Naive B cell (primary cell): ENCODE data around the gene ROPN1L. TPM values are rescaled to one million over a fixed set of nuclear protein-coding genes. Genes with fewer than 3 reads are reported as not detected.
A peak's percentile ranks its signal among the peaks of the same experiment; 100 is the strongest.
"Not testable (repeated sequence)": the region's sequence is repeated elsewhere in the genome, so short reads cannot be mapped to it uniquely, and the experiment has no call there.

Source experiments
- ATAC-seq, 2 donors: fragments of 150-1000 bp; cut with Tn5 transposase; 2 replicates each; pipeline ENCODE4 v1.10.0; 2021; ENCODE audit warnings: low read depth in 2 of 2, mild to moderate bottlenecking in 2 of 2, moderate library complexity in 2 of 2
- DNase-seq: peaks from one replicate; pipeline ENCODE4 v3.0.0; 2022
- H3K27ac Mint-ChIP-seq, 6 donors: one replicate each; pipeline ENCODE4 v1.8.0; 2020 to 2022; ENCODE audit warnings: mild to moderate bottlenecking in 6 of 6, mixed read lengths in 6 of 6, moderate library complexity in 5 of 6, inconsistent platforms in 2 of 6
- H3K27me3 Mint-ChIP-seq, 3 donors: one replicate each; pipeline ENCODE4 v1.8.0; 2021 to 2022; ENCODE audit warnings: mixed read lengths in 3 of 3, mild to moderate bottlenecking in 1 of 3
- H3K36me3 Mint-ChIP-seq, 2 donors: one replicate each; pipeline ENCODE4 v1.8.0; 2020 to 2022; ENCODE audit warnings: mixed read lengths in 2 of 2, inconsistent platforms in 1 of 2, mild to moderate bottlenecking in 1 of 2
- H3K4me1 Mint-ChIP-seq, 3 donors: one replicate each; pipeline ENCODE4 v1.8.0; 2020 to 2022; ENCODE audit warnings: mixed read lengths in 3 of 3, inconsistent platforms in 1 of 3, mild to moderate bottlenecking in 1 of 3, moderate library complexity in 1 of 3
- H3K4me3 Mint-ChIP-seq, 8 donors: one replicate each; pipeline ENCODE4 v1.8.0; 2020 to 2022; ENCODE audit warnings: mild to moderate bottlenecking in 8 of 8, mixed read lengths in 8 of 8, moderate library complexity in 8 of 8, inconsistent platforms in 2 of 8
- H3K9me3 Mint-ChIP-seq, 7 donors: one replicate each; pipeline ENCODE4 v1.8.0; 2020 to 2022; ENCODE audit warnings: mixed read lengths in 7 of 7, mild to moderate bottlenecking in 5 of 7, inconsistent platforms in 2 of 7, moderate library complexity in 1 of 7
- polyA plus RNA-seq, 6 donors: library from polyadenylated mRNA; unstranded; fragments of 300-500 nt; fragmentation: Illumina TruSeq; gene quantifications; one replicate each; pipeline ENCODE4 v1.2.3, GENCODE V29; 2021; ENCODE audit warnings: low read depth in 6 of 6

Gene ROPN1L
- polyA plus RNA-seq, 6 donors from 2014 or later: 0.58 to 0.70 TPM; not detected in 4

DNA sequence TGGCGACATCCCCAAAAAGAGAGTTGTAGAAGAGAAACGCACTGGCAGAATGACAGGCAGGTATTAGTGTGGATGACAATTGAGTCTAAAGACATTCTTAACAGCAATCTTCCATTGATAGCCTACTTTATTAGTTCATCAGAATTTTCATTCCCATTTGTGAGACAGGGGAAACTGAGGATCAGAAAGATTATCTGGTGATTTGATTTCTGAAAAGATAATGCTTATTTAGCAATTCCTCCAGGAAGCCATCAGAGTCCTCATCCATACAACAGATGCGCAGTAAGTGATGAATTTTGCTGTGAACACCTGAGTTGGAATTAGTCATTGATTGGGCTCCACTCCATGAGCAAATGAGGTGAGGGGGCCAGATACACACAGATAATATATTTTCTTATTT, 64.9 kb downstream of the ROPN1L start:
- peaks cover 0 to 2% (median 0%) of the 10 kb centered on the region in 7 donors for H3K9me3 Mint-ChIP-seq
- no peak overlapping the region for H3K4me3 Mint-ChIP-seq
- no peak for ATAC-seq
- H3K27ac Mint-ChIP-seq: no peak overlapping the region
- H3K4me1 Mint-ChIP-seq: peaks cover 23 to 27% (median 23%) of the 10 kb centered on the region in 3 donors
- no peak for DNase-seq
- no peaks in the 10 kb centered on the region for H3K36me3 Mint-ChIP-seq
- H3K27me3 Mint-ChIP-seq: no peaks in the 10 kb centered on the region

DNA sequence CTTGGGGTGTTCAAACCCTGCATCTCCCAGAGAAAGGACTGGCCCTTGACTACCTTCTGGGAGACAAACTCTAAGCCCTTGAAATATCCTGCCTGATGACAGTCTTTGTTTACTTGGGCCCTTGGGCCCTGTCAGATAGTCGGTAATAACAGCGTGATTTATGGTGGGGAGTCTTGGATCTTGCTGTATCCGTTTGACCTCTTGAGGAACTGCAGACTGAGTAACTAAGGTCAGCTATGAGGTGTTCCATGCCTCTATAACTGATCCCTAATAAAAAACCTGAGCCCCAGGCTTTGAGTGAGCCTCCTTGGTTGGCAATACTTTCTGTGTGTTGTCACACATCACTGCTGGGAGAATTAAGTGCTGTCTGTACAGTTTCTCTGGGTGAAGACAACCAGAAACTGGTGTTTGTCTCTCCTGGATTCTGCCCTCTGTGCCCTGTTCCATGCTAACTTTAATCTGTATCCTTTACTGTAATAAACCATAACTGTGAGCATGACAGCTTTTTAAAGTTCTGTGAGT, 66.0 kb downstream of the ROPN1L start:
- Mint-ChIP-seq H3K27ac (peak overlapping the region in 2 of 6 donors; percentile 9 to 42), H3K36me3 (no peaks in the 10 kb centered on the region), H3K9me3 (peaks cover 0 to 2% (median 0%) of the 10 kb centered on the region in 7 donors), H3K4me1 (peaks cover 23 to 27% (median 23%) of the 10 kb centered on the region in 3 donors), H3K27me3 (no peaks in the 10 kb centered on the region), H3K4me3 (no peak overlapping the region)
- DNase-seq (no peak), ATAC-seq (no peak)

DNA sequence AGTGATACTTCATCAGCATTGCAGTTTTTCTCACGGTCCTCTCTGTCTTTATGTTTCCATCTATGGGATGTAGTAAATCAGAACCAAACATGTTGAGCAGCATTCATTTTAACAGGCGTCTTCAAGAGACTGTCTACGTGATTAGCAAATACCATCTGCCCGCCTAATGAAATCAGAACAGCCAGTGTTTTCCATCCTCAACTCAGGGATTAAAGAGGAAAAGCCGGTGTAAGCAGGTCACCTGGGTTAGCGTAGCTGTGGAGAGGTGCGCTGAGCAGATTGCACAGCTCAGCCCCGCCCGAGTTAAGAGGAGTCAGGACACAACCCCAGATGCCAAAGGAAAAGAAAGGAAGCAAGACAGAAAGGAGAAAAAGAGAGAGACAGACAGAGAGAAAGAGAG, 67.9 kb downstream of the ROPN1L start:
- no peaks in the 10 kb centered on the region for H3K27me3 Mint-ChIP-seq
- peaks cover 0 to 2% (median 0%) of the 10 kb centered on the region in 7 donors for H3K9me3 Mint-ChIP-seq
- ATAC-seq (no peak), DNase-seq (no peak)
- H3K36me3 Mint-ChIP-seq: no peaks in the 10 kb centered on the region
- no peak overlapping the region for H3K4me3 Mint-ChIP-seq
- peaks cover 21 to 27% (median 23%) of the 10 kb centered on the region in 3 donors for H3K4me1 Mint-ChIP-seq
- peak overlapping the region in 1 of 6 donors; percentile 35 for H3K27ac Mint-ChIP-seq

DNA sequence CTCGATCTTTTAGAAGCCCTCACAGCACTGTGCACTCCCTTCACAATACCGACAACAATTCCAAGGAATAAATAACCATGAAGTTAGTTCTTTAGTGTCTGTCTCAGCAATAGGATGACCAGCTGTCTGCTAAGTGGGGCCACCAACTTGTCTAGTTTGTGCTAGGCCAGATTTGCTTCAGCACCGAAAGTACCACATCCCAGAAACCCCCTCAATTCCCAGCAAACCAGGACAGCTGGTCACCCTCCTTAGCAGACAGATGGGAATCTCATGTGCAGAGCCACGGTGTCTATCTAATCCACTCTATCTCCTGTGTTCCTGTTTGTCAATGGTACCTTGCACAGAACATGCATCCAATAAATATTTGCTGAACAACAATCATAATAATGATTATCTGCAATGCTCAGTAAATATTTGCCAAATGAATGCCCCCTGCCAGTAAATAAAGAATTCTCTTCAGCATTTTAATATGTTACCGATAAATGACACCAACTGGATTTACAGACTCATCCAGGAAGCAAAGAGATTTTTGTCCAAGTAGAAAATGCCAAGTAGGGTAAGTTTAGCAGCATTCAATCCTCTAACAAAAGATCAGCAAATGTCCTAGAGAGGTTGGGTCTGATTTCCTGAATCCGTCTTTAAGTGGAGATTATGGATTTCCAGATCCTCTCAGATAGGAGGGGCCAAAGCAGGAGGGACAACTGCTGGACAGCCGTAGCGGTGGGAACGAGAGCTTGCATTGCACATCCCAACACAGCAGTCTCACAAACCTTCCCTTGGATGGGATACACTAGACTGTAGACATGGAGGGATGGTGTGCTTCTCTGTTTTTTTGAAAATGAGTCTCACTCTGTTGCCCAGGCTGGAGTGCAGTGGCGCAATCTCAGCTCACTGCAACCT, 70.3 kb downstream of the ROPN1L start:
- peak overlapping the region in 1 of 8 donors; percentile 33 for H3K4me3 Mint-ChIP-seq
- H3K27ac Mint-ChIP-seq: peak overlapping the region in 2 of 6 donors; percentile 37 to 39
- no peak for ATAC-seq
- H3K27me3 Mint-ChIP-seq: peaks cover 0 to 5% (median 0%) of the 10 kb centered on the region in 3 donors
- H3K4me1 Mint-ChIP-seq: peaks cover 2 to 12% (median 8%) of the 10 kb centered on the region in 3 donors
- no peak for DNase-seq
- no peaks in the 10 kb centered on the region for H3K9me3 Mint-ChIP-seq
- no peaks in the 10 kb centered on the region for H3K36me3 Mint-ChIP-seq

DNA sequence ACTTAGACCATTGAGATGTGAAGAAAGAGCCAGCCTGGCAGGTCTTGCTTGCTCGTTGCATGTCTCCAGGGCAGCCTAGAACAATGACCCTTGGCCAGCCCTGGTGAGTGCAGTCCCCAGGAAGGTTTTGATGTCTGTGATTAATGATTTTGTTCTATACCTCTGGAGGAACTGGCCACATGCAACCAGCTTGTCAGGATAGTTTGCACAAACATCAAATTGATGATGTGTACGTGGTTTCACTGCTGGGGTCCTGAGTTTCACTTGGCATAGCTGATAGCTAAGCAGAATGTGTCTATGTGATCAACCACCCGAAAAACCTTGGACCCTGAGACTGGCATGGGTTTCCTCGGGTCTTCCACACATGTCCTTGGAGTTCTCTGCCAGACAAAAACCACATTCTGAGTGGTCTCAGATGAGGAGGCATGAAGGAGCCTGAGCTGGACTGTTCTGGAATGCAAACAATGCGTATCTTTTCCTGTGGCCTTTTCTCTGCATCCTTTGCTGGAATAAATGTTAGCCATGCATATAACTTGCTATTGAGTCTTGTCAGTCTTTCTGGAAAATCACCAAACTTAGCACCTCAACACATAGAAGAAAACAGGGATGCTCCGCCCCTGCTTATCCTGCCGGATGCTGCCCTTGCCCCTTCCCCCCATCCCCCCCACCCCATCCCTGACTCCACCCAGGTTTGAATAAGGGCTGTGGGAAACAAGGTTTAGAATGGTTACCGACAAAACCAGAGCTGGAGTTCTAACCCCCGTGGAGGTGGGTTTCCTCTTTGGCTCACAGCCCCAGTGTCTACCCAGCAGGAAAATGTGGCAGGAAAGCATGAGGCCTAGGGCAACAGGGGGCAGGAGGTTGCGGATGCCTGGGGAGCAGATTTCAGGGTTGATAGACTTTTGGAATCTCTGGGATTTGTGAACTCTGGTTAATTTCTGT, 72.1 kb downstream of the ROPN1L start:
- no peak for DNase-seq
- H3K27ac Mint-ChIP-seq: no peak overlapping the region
- peaks cover 0 to 5% (median 4%) of the 10 kb centered on the region in 3 donors for H3K27me3 Mint-ChIP-seq
- H3K36me3 Mint-ChIP-seq: no peaks in the 10 kb centered on the region
- H3K4me1 Mint-ChIP-seq: peaks cover 2 to 8% (median 4%) of the 10 kb centered on the region in 3 donors
- H3K4me3 Mint-ChIP-seq: no peak overlapping the region
- no peak for ATAC-seq
- no peaks in the 10 kb centered on the region for H3K9me3 Mint-ChIP-seq

DNA sequence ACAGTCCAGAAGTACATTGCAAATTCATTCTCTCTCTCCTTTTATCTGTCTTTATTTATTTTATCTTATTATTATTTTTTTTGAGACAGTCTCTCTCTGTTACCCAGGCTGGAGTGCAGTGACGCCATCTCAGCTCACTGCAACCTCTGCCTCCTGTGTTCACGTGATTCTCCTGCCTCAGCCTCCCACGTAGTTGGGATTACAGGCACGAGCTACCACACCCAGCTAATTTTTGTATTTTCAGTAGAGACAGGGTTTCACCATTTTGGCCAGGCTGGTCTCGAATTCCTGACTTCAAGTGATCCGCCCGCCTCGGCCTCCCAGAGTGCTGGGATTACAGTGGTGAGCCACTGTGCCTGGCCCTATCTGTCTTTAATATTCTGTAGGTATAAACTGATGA, 72.9 kb downstream of the ROPN1L start:
- H3K27me3 Mint-ChIP-seq, H3K4me3 Mint-ChIP-seq, H3K4me1 Mint-ChIP-seq, H3K9me3 Mint-ChIP-seq, DNase-seq, H3K27ac Mint-ChIP-seq, ATAC-seq, H3K36me3 Mint-ChIP-seq: not testable (repeated sequence)

Other genes starting within 250 kb of the ROPN1L start
- 1 to 10 TPM; 4.7 to 8.7 (median 6.3) TPM for gene ATPSCKMT, start 192.0 kb upstream of the ROPN1L start, polyA plus RNA-seq
- gene CCT5, start 191.6 kb upstream of the ROPN1L start, polyA plus RNA-seq: 100 to 1,000 TPM; 139 to 227 (median 190) TPM
- gene CMBL, start 134.0 kb upstream of the ROPN1L start, polyA plus RNA-seq: not detected
- 10 to 100 TPM; 22.8 to 72.8 (median 48.4) TPM for gene MARCHF6, start 88.2 kb upstream of the ROPN1L start, polyA plus RNA-seq
- 1 to 10 TPM; 1.3 to 2.7 (median 1.9) TPM for gene ANKRD33B, start 122.2 kb downstream of the ROPN1L start, polyA plus RNA-seq